MM.1S (cell line): ENCODE data around the gene USP24.

Experiments used
- DNase-seq: peaks from one replicate; pipeline ENCODE4 v3.0.0-alpha.2; 2015
- H2AFZ ChIP-seq: fragments of 300-600 bp; sonication (generic); 2 replicates; pipeline ENCODE4 v1.6.0; 2016; ENCODE audit warnings: antibody characterized with exemption, low read length
- H3F3A ChIP-seq: fragments of 300-600 bp; sonication (generic); 2 replicates; pipeline ENCODE4 v1.6.1; 2016; ENCODE audit warnings: mild to moderate bottlenecking, antibody characterized with exemption, low read length, moderate library complexity, mixed read lengths; ENCODE audit not compliant: insufficient read depth
- H3K27ac ChIP-seq: fragments of 300-600 bp; sonication (generic); 2 replicates; pipeline ENCODE4 v1.5.1; 2016; ENCODE audit warnings: mild to moderate bottlenecking, low read length
- H3K27me3 ChIP-seq: fragments of 300-600 bp; sonication (generic); replicated peaks from 2 replicates; pipeline ENCODE4 v1.6.0; 2016; ENCODE audit warnings: low read length; ENCODE audit not compliant: insufficient read depth
- H3K36me3 ChIP-seq: fragments of 300-600 bp; sonication (generic); replicated peaks from 2 replicates; pipeline ENCODE4 v1.6.1; 2016; ENCODE audit warnings: mild to moderate bottlenecking, low read length, mixed read lengths; ENCODE audit not compliant: insufficient read depth
- H3K4me1 ChIP-seq: fragments of 300-600 bp; sonication (generic); 2 replicates; pipeline ENCODE4 v1.6.1; 2016; ENCODE audit warnings: low read length, mixed read lengths
- H3K4me2 ChIP-seq: fragments of 300-600 bp; sonication (generic); 2 replicates; pipeline ENCODE4 v1.6.0; 2016; ENCODE audit warnings: low read depth, low read length
- H3K4me3 ChIP-seq: fragments of 300-600 bp; sonication (generic); 2 replicates; pipeline ENCODE4 v1.5.1; 2016; ENCODE audit warnings: low read length, mixed read lengths
- H3K79me2 ChIP-seq: fragments of 300-600 bp; sonication (generic); 2 replicates; pipeline ENCODE4 v1.6.1; 2016; ENCODE audit warnings: mixed run types, low read length, mixed read lengths
- H3K9ac ChIP-seq: fragments of 300-600 bp; sonication (generic); 2 replicates; pipeline ENCODE4 v1.6.1; 2016; ENCODE audit warnings: low read length, mixed read lengths
- H3K9me2 ChIP-seq: fragments of 300-600 bp; sonication (generic); replicated peaks from 2 replicates; pipeline ENCODE4 v1.6.1; 2016; ENCODE audit warnings: mild to moderate bottlenecking, low read length, mixed read lengths; ENCODE audit not compliant: insufficient read depth
- H3K9me3 ChIP-seq: fragments of 300-600 bp; sonication (generic); replicated peaks from 2 replicates; pipeline ENCODE4 v1.6.1; 2016; ENCODE audit warnings: mild to moderate bottlenecking, low read length, mixed read lengths; ENCODE audit not compliant: insufficient read depth
- H4K20me1 ChIP-seq: fragments of 300-600 bp; sonication (generic); 2 replicates; pipeline ENCODE4 v1.6.1; 2016; ENCODE audit warnings: mild to moderate bottlenecking, low read length, moderate library complexity, mixed read lengths; ENCODE audit not compliant: insufficient read depth
- CTCF ChIP-seq: fragments of 300-600 bp; sonication (generic); IDR thresholded peaks from 2 replicates; pipeline ENCODE4 v1.5.1; 2016; ENCODE audit warnings: antibody characterized with exemption, low read length, mixed read lengths
- EZH2 ChIP-seq: fragments of 300-600 bp; sonication (generic); optimal IDR thresholded peaks from 2 replicates; pipeline ENCODE3; 2017; ENCODE audit warnings: low read depth, mild to moderate bottlenecking, antibody characterized with exemption, low read length, mixed read lengths
- EZH2phosphoT487 ChIP-seq: fragments of 300-600 bp; sonication (generic); IDR thresholded peaks from 2 replicates; pipeline ENCODE4 v1.6.1; 2018; ENCODE audit warnings: antibody characterized with exemption, low read length

Gene USP24

GRCh38 chr1:55134152-55134808, 80.9 kb downstream of the USP24 start:
- H3K36me3 ChIP-seq: no peaks in the 10 kb centered on the region; the same call in 1 of the 2 replicates
- no peaks in the 10 kb centered on the region for H4K20me1 ChIP-seq
- H3K9ac ChIP-seq: no peak overlapping the region
- H3K9me3 ChIP-seq: no peaks in the 10 kb centered on the region
- TF ChIP-seq EZH2phosphoT487: no peak
- no peak for TF ChIP-seq CTCF
- no peak for TF ChIP-seq EZH2
- H3K79me2 ChIP-seq: no peaks in the 10 kb centered on the region
- no peaks in the 10 kb centered on the region for H3F3A ChIP-seq
- no peak for DNase-seq
- H3K9me2 ChIP-seq: no peaks in the 10 kb centered on the region
- no peak overlapping the region for H2AFZ ChIP-seq
- H3K27ac ChIP-seq: no peak overlapping the region
- H3K27me3 ChIP-seq: no peaks in the 10 kb centered on the region
- no peaks in the 10 kb centered on the region for H3K4me1 ChIP-seq
- no peak overlapping the region for H3K4me2 ChIP-seq
- H3K4me3 ChIP-seq: no peak overlapping the region

DNA sequence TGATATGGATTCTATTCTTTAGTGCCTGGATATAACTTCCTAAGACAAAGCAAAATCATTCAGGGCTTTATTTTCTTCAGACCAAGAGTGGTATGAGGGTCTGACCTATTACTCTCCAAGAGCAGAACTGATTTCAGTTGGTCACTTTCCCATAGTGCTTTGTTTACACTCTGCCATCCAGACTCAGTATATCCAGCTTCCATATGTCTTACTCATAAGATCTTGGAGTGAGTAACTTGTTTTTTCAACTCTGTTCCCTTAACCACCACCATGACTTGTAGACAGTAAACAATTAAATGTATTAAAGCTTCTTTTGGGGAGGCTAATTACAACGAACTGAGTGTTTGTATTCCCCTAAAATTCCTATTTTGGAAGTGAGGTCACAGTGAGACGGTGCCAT, 83.4 kb downstream of the USP24 start:
- H3K9me3 ChIP-seq: no peaks in the 10 kb centered on the region
- no peaks in the 10 kb centered on the region for H3K4me1 ChIP-seq
- H3K36me3 ChIP-seq: no peaks in the 10 kb centered on the region
- no peak overlapping the region for H3K4me2 ChIP-seq
- no peak overlapping the region for H2AFZ ChIP-seq
- no peaks in the 10 kb centered on the region for H3K27me3 ChIP-seq
- no peaks in the 10 kb centered on the region for H4K20me1 ChIP-seq
- H3F3A ChIP-seq: no peaks in the 10 kb centered on the region
- DNase-seq: no peak
- no peaks in the 10 kb centered on the region for H3K79me2 ChIP-seq
- no peak overlapping the region for H3K27ac ChIP-seq
- no peak overlapping the region for H3K4me3 ChIP-seq
- no peak overlapping the region for H3K9ac ChIP-seq
- no peaks in the 10 kb centered on the region for H3K9me2 ChIP-seq
- TF ChIP-seq CTCF (no peak), EZH2phosphoT487 (no peak), EZH2 (no peak)

DNA sequence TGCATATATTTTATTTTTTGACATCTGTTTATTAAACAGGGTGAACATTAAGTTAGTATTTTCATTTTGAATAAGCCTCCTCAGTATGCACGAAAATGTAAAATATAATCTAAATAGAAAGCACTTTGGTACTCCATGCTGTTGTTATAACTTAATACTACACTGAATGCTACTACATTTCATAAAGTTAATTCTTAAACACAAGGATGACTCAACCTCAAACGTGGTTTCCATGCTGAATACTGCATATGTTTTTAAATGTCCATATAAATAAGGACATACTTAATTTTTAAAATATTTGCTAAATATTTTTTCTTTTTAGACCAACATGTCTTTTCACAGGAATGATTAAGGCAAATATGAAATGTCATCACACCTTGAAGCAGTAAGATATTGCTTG, 83.9 kb downstream of the USP24 start:
- Histone ChIP-seq H3F3A (no peaks in the 10 kb centered on the region), H3K79me2 (no peaks in the 10 kb centered on the region), H4K20me1 (no peaks in the 10 kb centered on the region), H3K4me3 (no peak overlapping the region), H3K4me2 (no peak overlapping the region), H3K9ac (no peak overlapping the region), H2AFZ (no peak overlapping the region), H3K36me3 (no peaks in the 10 kb centered on the region), H3K4me1 (no peaks in the 10 kb centered on the region), H3K27me3 (no peaks in the 10 kb centered on the region), H3K9me2 (no peaks in the 10 kb centered on the region), H3K27ac (no peak overlapping the region), H3K9me3 (no peaks in the 10 kb centered on the region)
- TF ChIP-seq CTCF (no peak), EZH2phosphoT487 (no peak), EZH2 (no peak)
- DNase-seq: no peak
